Thoracic aorta (tissue), 2 donors: ENCODE data around the gene NSMF. TPM values are rescaled to one million over a fixed set of nuclear protein-coding genes. Genes with fewer than 3 reads are reported as not detected.

Experiments used
- ATAC-seq: fragments of 150-250 bp; one replicate; pipeline ENCODE4 v1.8.0; 2017; ENCODE audit warnings: low read depth; ENCODE audit not compliant: insufficient number of reproducible peaks, low FRiP score
- DNase-seq: peaks from one replicate; pipeline ENCODE4 v3.0.0-alpha.2; 2020; ENCODE audit warnings: low spot score
- H3K27ac ChIP-seq, 2 donors: fragments of 200-600 bp; sonication (generic); 1 replicate in 1 of 2; 2 replicates in 1 of 2; pipeline ENCODE4 v1.5.1; 2016; ENCODE audit warnings: mild to moderate bottlenecking in 2 of 2, moderate library complexity in 2 of 2
- H3K27me3 ChIP-seq: fragments of 200-600 bp; sonication (generic); replicated peaks from 2 replicates; pipeline ENCODE4 v1.6.0; 2016; ENCODE audit warnings: mild to moderate bottlenecking; ENCODE audit not compliant: insufficient read depth
- H3K36me3 ChIP-seq: fragments of 200-600 bp; sonication (generic); one replicate; pipeline ENCODE4 v1.5.1; 2016
- H3K4me1 ChIP-seq, 2 donors: fragments of 200-600 bp; sonication (generic); 1 replicate in 1 of 2; 2 replicates in 1 of 2; pipeline versions ENCODE4 v1.5.1 to v1.6.0; 2016; ENCODE audit warnings: low read depth in 2 of 2, mild to moderate bottlenecking in 1 of 2; ENCODE audit not compliant: control insufficient read depth in 1 of 2
- H3K4me3 ChIP-seq: fragments of 200-600 bp; sonication (generic); 2 replicates; pipeline ENCODE4 v1.5.1; 2016; ENCODE audit warnings: mild to moderate bottlenecking
- H3K9me3 ChIP-seq: fragments of 200-600 bp; sonication (generic); 2 replicates; pipeline ENCODE4 v1.5.1; 2016
- total RNA-seq, 2 donors: library from RNA; depleted of rRNA; stranded (reverse); fragments of >200 nt; gene quantifications; one replicate each; pipeline versions ENCODE4 v1.1.0 to v1.2.3, GENCODE V29; 2016
- TF ChIP-seq, protein P1 (sequence below): fragments of 200-600 bp; sonication (generic); IDR thresholded peaks from one replicate; pipeline ENCODE4 v1.5.1; 2019; ENCODE audit warnings: antibody characterized with exemption

NSMF gene
- total RNA-seq, 2 donors from 2014 or later: 168 to 251 TPM

GRCh38 chr9:137478962-137479861, 20.1 kb upstream of the NSMF start:
- no peak for DNase-seq
- TF ChIP-seq, protein P1, sequence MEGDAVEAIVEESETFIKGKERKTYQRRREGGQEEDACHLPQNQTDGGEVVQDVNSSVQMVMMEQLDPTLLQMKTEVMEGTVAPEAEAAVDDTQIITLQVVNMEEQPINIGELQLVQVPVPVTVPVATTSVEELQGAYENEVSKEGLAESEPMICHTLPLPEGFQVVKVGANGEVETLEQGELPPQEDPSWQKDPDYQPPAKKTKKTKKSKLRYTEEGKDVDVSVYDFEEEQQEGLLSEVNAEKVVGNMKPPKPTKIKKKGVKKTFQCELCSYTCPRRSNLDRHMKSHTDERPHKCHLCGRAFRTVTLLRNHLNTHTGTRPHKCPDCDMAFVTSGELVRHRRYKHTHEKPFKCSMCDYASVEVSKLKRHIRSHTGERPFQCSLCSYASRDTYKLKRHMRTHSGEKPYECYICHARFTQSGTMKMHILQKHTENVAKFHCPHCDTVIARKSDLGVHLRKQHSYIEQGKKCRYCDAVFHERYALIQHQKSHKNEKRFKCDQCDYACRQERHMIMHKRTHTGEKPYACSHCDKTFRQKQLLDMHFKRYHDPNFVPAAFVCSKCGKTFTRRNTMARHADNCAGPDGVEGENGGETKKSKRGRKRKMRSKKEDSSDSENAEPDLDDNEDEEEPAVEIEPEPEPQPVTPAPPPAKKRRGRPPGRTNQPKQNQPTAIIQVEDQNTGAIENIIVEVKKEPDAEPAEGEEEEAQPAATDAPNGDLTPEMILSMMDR: no peak
- no peak for ATAC-seq
- Histone ChIP-seq H3K27ac (no peak overlapping the region), H3K9me3 (peaks cover 9% of the 10 kb centered on the region), H3K27me3 (no peaks in the 10 kb centered on the region), H3K4me3 (no peak overlapping the region), H3K4me1 (peaks cover 6 to 11% of the 10 kb centered on the region in 2 donors), H3K36me3 (no peaks in the 10 kb centered on the region)

- H3K4me3 ChIP-seq: no peak overlapping the region
- H3K27ac ChIP-seq: no peak overlapping the region
- H3K27me3 ChIP-seq: no peaks in the 10 kb centered on the region
- peaks cover 9% of the 10 kb centered on the region for H3K9me3 ChIP-seq
- H3K36me3 ChIP-seq: no peaks in the 10 kb centered on the region
- TF ChIP-seq, protein P1: no peak
- DNase-seq: no peak
- ATAC-seq: no peak
- peaks cover 6 to 11% of the 10 kb centered on the region in 2 donors for H3K4me1 ChIP-seq
These were observed 19.5 kb upstream of the NSMF start for GRCh38 chr9:137478613-137478961.

- DNase-seq: no peak
- Histone ChIP-seq H3K27ac (no peak overlapping the region), H3K27me3 (no peaks in the 10 kb centered on the region), H3K4me1 (peaks cover 6 to 11% of the 10 kb centered on the region in 2 donors), H3K36me3 (no peaks in the 10 kb centered on the region), H3K4me3 (no peak overlapping the region), H3K9me3 (peaks cover 9% of the 10 kb centered on the region)
- ATAC-seq: no peak
- TF ChIP-seq, protein P1: no peak
These were observed 18.9 kb upstream of the NSMF start for GRCh38 chr9:137477778-137478612.

- H3K4me3 ChIP-seq: no peak overlapping the region
- TF ChIP-seq, protein P1: no peak
- H3K4me1 ChIP-seq: peaks cover under 1 to 3% of the 10 kb centered on the region in 2 donors
- DNase-seq: no peak
- ATAC-seq: no peak
- no peak overlapping the region for H3K27ac ChIP-seq
- H3K36me3 ChIP-seq: no peaks in the 10 kb centered on the region
- H3K9me3 ChIP-seq: peaks cover 9% of the 10 kb centered on the region
- H3K27me3 ChIP-seq: no peaks in the 10 kb centered on the region
These were observed 17.7 kb upstream of the NSMF start for GRCh38 chr9:137476856-137477255.

DNA sequence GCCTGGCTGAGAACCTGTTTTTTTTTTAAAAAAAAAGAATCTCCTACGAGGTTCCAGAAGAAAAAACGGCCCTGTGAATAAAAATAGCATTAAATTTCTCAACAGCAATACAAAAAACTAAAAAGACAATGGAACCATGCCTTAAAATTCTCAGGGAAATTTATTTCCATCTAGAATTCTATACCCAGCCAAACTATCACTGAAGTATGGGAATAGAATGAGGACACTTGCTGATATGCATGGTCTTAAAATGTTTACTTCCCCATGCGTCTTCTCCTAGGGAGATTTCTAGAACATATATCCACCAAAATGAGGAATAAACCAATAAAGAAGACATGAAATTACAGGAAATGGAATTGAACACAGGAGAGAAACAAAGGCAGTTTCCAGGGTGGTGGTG, 16.5 kb upstream of the NSMF start:
- no peak overlapping the region for H3K27ac ChIP-seq
- H3K9me3 ChIP-seq: peaks cover 9% of the 10 kb centered on the region
- no peak overlapping the region for H3K4me3 ChIP-seq
- no peak for DNase-seq
- TF ChIP-seq, protein P1: no peak
- no peaks in the 10 kb centered on the region for H3K4me1 ChIP-seq
- ATAC-seq: no peak
- H3K36me3 ChIP-seq: no peaks in the 10 kb centered on the region
- H3K27me3 ChIP-seq: no peaks in the 10 kb centered on the region
